IMR-90 (cell line): ENCODE results near the gene SH3BP2. TPM values are rescaled to one million over a fixed set of nuclear protein-coding genes. Genes with fewer than 3 reads are reported as not detected.
A peak's percentile ranks its signal among the peaks of the same experiment; 100 is the strongest.

Source experiments
- ATAC-seq: fragments of 200-7000 bp; cut with Tn5 transposase; 2 replicates; pipeline ENCODE4 v1.9.1; 2020; ENCODE audit warnings: low read depth, mild to moderate bottlenecking, moderate library complexity
- BruUV-seq: library from RNA; stranded (reverse); fragments of 400-500 nt; replicated peaks from 2 replicates; lab custom pipeline; 2021; lab: Mats Ljungman, UMichigan
- CTCF ChIA-PET: fragments of 300-600 bp; formaldehyde crosslinking; extraction: SDS; loops from one replicate; lab custom pipeline; 2021; ENCODE audit warnings: antibody characterized with exemption; lab: Yijun Ruan, JAX
- POLR2A ChIA-PET: fragments of 300-600 bp; sonication (Branson Sonifier 250); formaldehyde crosslinking; loops from one replicate; lab custom pipeline; 2022; ENCODE audit warnings: antibody characterized with exemption; ENCODE audit not compliant: unreplicated experiment; lab: Charles Lee
- DNase-seq: peaks from one replicate; pipeline ENCODE4 v3.0.0; 2013
- H2AFZ ChIP-seq: replicated peaks from 2 replicates; pipeline ENCODE3; 2013; ENCODE audit warnings: low read length, mild to moderate bottlenecking; ENCODE audit not compliant: poor library complexity
- H2AK5ac ChIP-seq: 2 replicates; pipeline ENCODE4 v1.6.1; 2013; ENCODE audit warnings: low read depth, low read length, inconsistent platforms
- H2AK9ac ChIP-seq: replicated peaks from 2 replicates; pipeline ENCODE3; 2013; ENCODE audit warnings: mild to moderate bottlenecking, low read depth, low read length, moderate library complexity; ENCODE audit not compliant: poor library complexity
- H2BK120ac ChIP-seq: 2 replicates; pipeline ENCODE4 v1.6.1; 2013; ENCODE audit warnings: low read depth, low read length, inconsistent platforms
- H2BK15ac ChIP-seq: 3 replicates; pipeline ENCODE4 v1.6.1; 2013; ENCODE audit warnings: low read depth, low read length, inconsistent platforms
- H2BK20ac ChIP-seq: 2 replicates; pipeline ENCODE4 v1.6.1; 2013; ENCODE audit warnings: low read depth, mild to moderate bottlenecking, inconsistent platforms, low read length, moderate library complexity
- H2BK5ac ChIP-seq: 2 replicates; pipeline ENCODE4 v1.6.1; 2013; ENCODE audit warnings: mild to moderate bottlenecking, low read depth, low read length, inconsistent platforms; ENCODE audit not compliant: poor library complexity, severe bottlenecking
- H3K14ac ChIP-seq: replicated peaks from 2 replicates; pipeline ENCODE4 v1.6.1; 2013; ENCODE audit warnings: low read depth, low read length, inconsistent platforms
- H3K18ac ChIP-seq: 2 replicates; pipeline ENCODE4 v1.6.1; 2013; ENCODE audit warnings: low read depth, low read length, control low read depth
- H3K23ac ChIP-seq: 2 replicates; pipeline ENCODE4 v1.6.1; 2013; ENCODE audit warnings: low read depth, low read length, inconsistent platforms
- H3K27ac ChIP-seq: 2 replicates; pipeline ENCODE4 v1.5.1; 2013; ENCODE audit warnings: mild to moderate bottlenecking, control low read depth, low read length; ENCODE audit not compliant: insufficient read depth
- H3K27me3 ChIP-seq: 2 replicates; pipeline ENCODE4 v1.6.1; 2013; ENCODE audit warnings: low read length; ENCODE audit not compliant: control insufficient read depth, insufficient read depth
- H3K36me3 ChIP-seq: 2 replicates; pipeline ENCODE4 v1.6.1; 2013; ENCODE audit warnings: low read length, mixed read lengths; ENCODE audit not compliant: control insufficient read depth, insufficient read depth
- H3K4ac ChIP-seq: 2 replicates; pipeline ENCODE4 v1.6.1; 2013; ENCODE audit warnings: low read depth, low read length, inconsistent platforms
- H3K4me1 ChIP-seq: 2 replicates; pipeline ENCODE4 v1.6.1; 2013; ENCODE audit warnings: low read length, mixed read lengths; ENCODE audit not compliant: control insufficient read depth, insufficient read depth
- H3K4me2 ChIP-seq: 2 replicates; pipeline ENCODE4 v1.6.1; 2013; ENCODE audit warnings: low read depth, mild to moderate bottlenecking, control low read depth, low read length, moderate library complexity
- H3K4me3 ChIP-seq: 2 replicates; pipeline ENCODE4 v1.5.1; 2013; ENCODE audit warnings: low read depth, mild to moderate bottlenecking, control low read depth, low read length, moderate library complexity; ENCODE audit not compliant: insufficient read depth
- H3K56ac ChIP-seq: 2 replicates; pipeline ENCODE4 v1.6.1; 2013; ENCODE audit warnings: low read length, inconsistent platforms; ENCODE audit not compliant: insufficient read depth; ENCODE audit errors: extremely low read depth
- H3K79me1 ChIP-seq, 2 experiments: 2 replicates each; pipeline ENCODE4 v1.6.1; 2013; ENCODE audit warnings: low read length in 2 of 2, inconsistent platforms in 1 of 2, low read depth in 1 of 2
- H3K9ac ChIP-seq: 2 replicates; pipeline ENCODE4 v1.6.1; 2013; ENCODE audit warnings: low read depth, low read length, control low read depth
- H3K9me1 ChIP-seq: 2 replicates; pipeline ENCODE4 v1.6.1; 2013; ENCODE audit warnings: low read length, inconsistent platforms; ENCODE audit not compliant: insufficient read depth
- H3K9me3 ChIP-seq: 2 replicates; pipeline ENCODE4 v1.6.1; 2013; ENCODE audit warnings: low read length; ENCODE audit not compliant: control insufficient read depth, insufficient read depth
- H4K20me1 ChIP-seq: 2 replicates; pipeline ENCODE4 v1.6.1; 2013; ENCODE audit warnings: low read length, inconsistent platforms; ENCODE audit not compliant: insufficient read depth
- H4K5ac ChIP-seq: 2 replicates; pipeline ENCODE4 v1.6.1; 2013; ENCODE audit warnings: mild to moderate bottlenecking, low read depth, low read length, control low read depth
- H4K8ac ChIP-seq, 2 experiments: 2 replicates each; pipeline ENCODE4 v1.6.1; 2013; ENCODE audit warnings: low read depth in 2 of 2, low read length in 2 of 2, control low read depth in 1 of 2, inconsistent platforms in 1 of 2
- H4K91ac ChIP-seq: 2 replicates; pipeline ENCODE4 v1.6.1; 2013; ENCODE audit warnings: low read depth, low read length, inconsistent platforms; ENCODE audit not compliant: insufficient read depth
- FOS ChIP-seq: fragments of 150-350 bp; IDR thresholded peaks from 2 replicates; pipeline ENCODE4 v1.6.1; 2016; ENCODE audit warnings: low read depth, low read length
- MAFK ChIP-seq: IDR thresholded peaks from 2 replicates; pipeline ENCODE4 v1.6.1; 2012; ENCODE audit warnings: low read depth, low read length, improper control_type of control experiment
- MAZ ChIP-seq: IDR thresholded peaks from 2 replicates; pipeline ENCODE4 v1.6.1; 2012; ENCODE audit warnings: low read depth, mild to moderate bottlenecking, low read length, improper control_type of control experiment, moderate library complexity, borderline replicate concordance
- NFE2L2 ChIP-seq: fragments of 150-350 bp; IDR thresholded peaks from 2 replicates; pipeline ENCODE4 v1.6.1; 2016; ENCODE audit warnings: low read depth, mild to moderate bottlenecking, low read length
- POLR2A ChIP-seq: IDR thresholded peaks from 2 replicates; pipeline ENCODE4 v1.6.1; 2012; ENCODE audit warnings: mild to moderate bottlenecking, low read depth, low read length
- RAD21 ChIP-seq: IDR thresholded peaks from 2 replicates; pipeline ENCODE4 v1.6.1; 2012; ENCODE audit warnings: low read length, improper control_type of control experiment
- RCOR1 ChIP-seq: IDR thresholded peaks from 2 replicates; pipeline ENCODE4 v1.6.1; 2012; ENCODE audit warnings: mild to moderate bottlenecking, low read length, improper control_type of control experiment; ENCODE audit not compliant: insufficient replicate concordance
- RFX5 ChIP-seq: IDR thresholded peaks from 2 replicates; pipeline ENCODE4 v1.8.0; 2012; ENCODE audit warnings: low read depth, mild to moderate bottlenecking, low read length, moderate library complexity
- WGBS, 2 experiments: methylation state at CpG; one replicate each; pipeline versions ENCODE4 v1.1.5 to v1.1.7; 2013; ENCODE audit warnings: missing lambda C conversion rate in 2 of 2; ENCODE audit not compliant: insufficient read length in 1 of 2; ENCODE audit errors: extremely low coverage in 2 of 2; 5-methylcytosine and 5-hydroxymethylcytosine counted together
- dilution Hi-C: fragments of 300-500 bp; cut with HindIII; formaldehyde crosslinking; loops from one replicate; pipeline ENCODE4 v1.14.3; 2018; ENCODE audit warnings: low sequenced_read_pairs; ENCODE audit not compliant: unreplicated experiment
- in situ Hi-C: fragments of 300-500 bp; cut with MboI; formaldehyde crosslinking; loops from 3 replicates; pipeline ENCODE4 v1.14.3; 2019; ENCODE audit warnings: low sequenced_read_pairs, inconsistent platforms, mixed read lengths
- intact Hi-C: fragments of 100-400 bp; cut with micrococcal nuclease; formaldehyde crosslinking; loops from 2 replicates; pipeline ENCODE4 v1.10.0; 2022
- polyA plus RNA-seq, 3 experiments: library from polyadenylated mRNA; depleted of rRNA; stranded (reverse); fragments of >200 nt; gene quantifications; 2 replicates each; pipeline ENCODE4 v1.2.3, GENCODE V29; 2012; ENCODE audit warnings: low replicate concordance in 1 of 3
- total RNA-seq: library from RNA; depleted of rRNA; stranded (reverse); fragments of >200 nt; gene quantifications from 2 replicates; pipeline ENCODE4 v1.2.3, GENCODE V29; 2012
- TF ChIP-seq, protein P1 (sequence below): fragments of 150-350 bp; IDR thresholded peaks from 2 replicates; pipeline ENCODE4 v1.6.1; 2016; ENCODE audit warnings: low read depth, mild to moderate bottlenecking, low read length, moderate library complexity, borderline replicate concordance

The SH3BP2 gene
- total and polyA plus RNA-seq, 2 of the 4 experiments (the other 2 are of a cell fraction) = 9.0 to 37.2 TPM

DNA sequence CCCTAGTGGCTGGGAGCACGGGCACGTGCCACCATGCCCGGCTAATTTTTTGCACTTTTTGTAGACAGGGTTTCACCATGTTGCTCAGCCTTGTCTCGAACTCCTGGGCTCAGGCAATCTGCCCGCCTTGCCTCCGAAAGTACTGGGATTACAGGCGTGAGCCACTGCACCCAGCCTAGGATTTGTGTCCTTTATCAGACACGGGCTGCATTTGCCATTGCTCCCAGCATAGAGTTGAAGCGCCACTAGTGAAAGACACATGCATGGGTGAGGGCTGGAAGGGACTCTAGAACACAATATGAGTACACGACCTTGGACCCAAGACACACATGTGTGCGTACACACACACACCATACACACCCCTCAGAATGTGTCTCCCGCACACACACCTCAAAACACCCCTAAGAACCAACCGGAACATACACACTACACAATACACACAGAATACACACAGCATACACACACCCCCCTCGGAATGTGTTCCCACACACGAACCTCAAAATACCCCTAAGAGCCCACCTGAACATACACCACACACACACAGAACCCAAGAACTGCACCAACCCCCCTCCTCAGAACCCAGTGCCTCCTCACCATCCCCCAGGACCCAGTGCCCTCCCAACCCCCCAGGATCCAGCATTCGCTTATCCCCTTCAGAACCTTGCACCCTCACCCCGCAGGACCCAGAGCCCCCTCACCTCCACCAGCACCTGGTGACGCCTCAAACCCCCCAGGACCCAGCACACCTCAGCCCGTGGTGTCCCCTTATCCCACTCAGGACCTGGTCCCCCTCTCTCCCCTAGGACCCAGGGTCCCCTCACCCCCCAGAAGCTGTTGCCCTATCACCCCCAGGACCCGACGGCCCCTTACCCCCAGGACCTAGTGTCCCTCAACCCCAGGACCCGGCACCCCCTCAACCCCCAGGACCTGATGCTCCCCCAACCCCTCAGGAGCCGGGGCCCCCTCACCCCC lies 37.8 kb upstream of the SH3BP2 start:
- H3K4me3 ChIP-seq = peak overlapping the region; percentile 99
- H3K56ac ChIP-seq = 0 out of 2 replicates have a peak overlapping the region, but pooled peaks have one; percentile 24
- H3K4me1 ChIP-seq = peaks cover 8% of the 10 kb centered on the region
- intact Hi-C loops = no loop called here
- no peak overlapping the region for H2BK20ac ChIP-seq
- peak overlapping the region; percentile 34 for H4K91ac ChIP-seq
- peak overlapping the region; percentile 58 for H2AFZ ChIP-seq
- H2BK15ac ChIP-seq = no peak overlapping the region
- ChIA-PET CTCF (no interaction called here), POLR2A (no interaction called here)
- H3K9me1 ChIP-seq = peaks cover 32% of the 10 kb centered on the region
- peak overlapping the region; percentile 98 for H2AK9ac ChIP-seq
- H3K4me2 ChIP-seq = peak overlapping the region; percentile 100
- in situ Hi-C loops = loop anchor here (25.0 kb wide), 1 partner anchor 282 kb away; no protein-coding TSS in a partner anchor
- dilution Hi-C loops = no loop called here
- peaks cover 2% of the 10 kb centered on the region; the same call in 1 of the 2 replicates for H3K36me3 ChIP-seq
- no peaks in the 10 kb centered on the region for H3K9me3 ChIP-seq
- 93% methylated on average over 6 of the region's 23 CpGs; no CpG with 5 or more reads in 1 of the 2 experiments for WGBS, 2 experiments
- peak overlapping the region; percentile 66 for H2BK5ac ChIP-seq
- H4K20me1 ChIP-seq = peaks cover 27% of the 10 kb centered on the region
- no peak for ATAC-seq
- peak overlapping the region; percentile 84 for H3K4ac ChIP-seq
- peak overlapping the region; percentile 68 for H4K5ac ChIP-seq
- TF ChIP-seq, protein P1, sequence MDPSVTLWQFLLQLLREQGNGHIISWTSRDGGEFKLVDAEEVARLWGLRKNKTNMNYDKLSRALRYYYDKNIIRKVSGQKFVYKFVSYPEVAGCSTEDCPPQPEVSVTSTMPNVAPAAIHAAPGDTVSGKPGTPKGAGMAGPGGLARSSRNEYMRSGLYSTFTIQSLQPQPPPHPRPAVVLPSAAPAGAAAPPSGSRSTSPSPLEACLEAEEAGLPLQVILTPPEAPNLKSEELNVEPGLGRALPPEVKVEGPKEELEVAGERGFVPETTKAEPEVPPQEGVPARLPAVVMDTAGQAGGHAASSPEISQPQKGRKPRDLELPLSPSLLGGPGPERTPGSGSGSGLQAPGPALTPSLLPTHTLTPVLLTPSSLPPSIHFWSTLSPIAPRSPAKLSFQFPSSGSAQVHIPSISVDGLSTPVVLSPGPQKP = no peak
- no peak for TF ChIP-seq NFE2L2
- no peak for TF ChIP-seq POLR2A
- TF ChIP-seq RAD21 = no peak
- no peak for TF ChIP-seq FOS
- no peak for TF ChIP-seq MAZ
- TF ChIP-seq MAFK = no peak
- no peak for TF ChIP-seq RCOR1
- no peak for TF ChIP-seq RFX5
- H2AK5ac ChIP-seq = peak overlapping the region; percentile 75
- H3K18ac ChIP-seq = peak overlapping the region; percentile 60; the same call in 1 of the 2 replicates
- H3K79me1 ChIP-seq = peaks cover 30 to 53% of the 10 kb centered on the region in 2 experiments
- peak overlapping the region; percentile 79 for H3K27ac ChIP-seq
- peak overlapping the region; percentile 67 for H3K23ac ChIP-seq
- no peaks in the 10 kb centered on the region for H3K27me3 ChIP-seq
- DNase-seq = no peak
- peak overlapping the region; percentile 77 to 79; a peak in 1 of 4 replicates for H4K8ac ChIP-seq
- no peak overlapping the region for H2BK120ac ChIP-seq
- H3K14ac ChIP-seq = peak overlapping the region; percentile 72; the same call in 1 of the 2 replicates
- BruUV-seq = no TSS peak
- H3K9ac ChIP-seq = peak overlapping the region; percentile 91
